Heart right ventricle (tissue), 16 donors: ENCODE measurements around the gene FAM200C. TPM values are rescaled to one million over a fixed set of nuclear protein-coding genes. Genes with fewer than 3 reads are reported as not detected.

Experiments
- ATAC-seq, 8 donors: fragments of 200-7000 bp; cut with Tn5 transposase; one replicate each; pipeline ENCODE4 v1.9.1; 2020; ENCODE audit warnings: mild to moderate bottlenecking in 8 of 8, moderate library complexity in 8 of 8, moderate number of reproducible peaks in 1 of 8
- DNase-seq, 2 donors: peaks; one replicate each; pipeline ENCODE4 v3.0.0-alpha.2; 2020
- H3K27ac ChIP-seq, 10 donors: fragments of 200-600 bp; sonication (generic) in 2 of 10; one replicate each; pipeline versions ENCODE4 v1.5.0 to v1.8.0; 2020 to 2022; ENCODE audit warnings: mild to moderate bottlenecking in 3 of 10
- H3K27me3 ChIP-seq, 7 donors: fragments of 200-600 bp; one replicate each; pipeline ENCODE4 v1.8.0; 2021 to 2022; ENCODE audit warnings: mild to moderate bottlenecking in 2 of 7
- H3K36me3 ChIP-seq, 9 donors: fragments of 200-600 bp; sonication (generic) in 1 of 9; one replicate each; pipeline versions ENCODE4 v1.5.0 to v1.8.0; 2020 to 2022; ENCODE audit warnings: mild to moderate bottlenecking in 2 of 9
- H3K4me1 ChIP-seq, 9 donors: fragments of 200-600 bp; sonication (generic) in 1 of 9; one replicate each; pipeline versions ENCODE4 v1.5.0 to v1.8.0; 2020 to 2022; ENCODE audit warnings: mild to moderate bottlenecking in 4 of 9
- H3K4me3 ChIP-seq, 10 donors: fragments of 200-600 bp; sonication (generic) in 2 of 10; one replicate each; pipeline versions ENCODE4 v1.5.0 to v1.8.0; 2020 to 2022; ENCODE audit warnings: mild to moderate bottlenecking in 7 of 10, moderate library complexity in 2 of 10
- H3K9me3 ChIP-seq, 11 donors: fragments of 200-600 bp in 10 of 11; sonication (generic) in 2 of 11; one replicate each; pipeline versions ENCODE4 v1.5.0 to v1.8.0; 2013 to 2022; ENCODE audit warnings: mild to moderate bottlenecking in 2 of 11, control low read depth in 1 of 11, moderate library complexity in 1 of 11
- CTCF ChIP-seq, 9 donors: fragments of 200-600 bp; sonication (generic) in 2 of 9; IDR thresholded peaks; one replicate each; pipeline versions ENCODE4 v1.5.0 to v1.8.0; 2021 to 2022; ENCODE audit warnings: antibody characterized with exemption in 9 of 9, mild to moderate bottlenecking in 5 of 9, moderate library complexity in 1 of 9
- WGBS, 2 donors: extraction: QIAGEN DNeasy Blood & Tissue Kit; methylation state at CpG; one replicate each; pipeline ENCODE4 v1.1.7; 2013; ENCODE audit warnings: inconsistent platforms in 1 of 2; 5-methylcytosine and 5-hydroxymethylcytosine counted together
- intact Hi-C, 10 donors: fragments of 100-400 bp; cut with DNase I; formaldehyde crosslinking; loops; one replicate each; pipeline versions ENCODE4 v1.11.1 to v1.14.2; 2022
- polyA plus RNA-seq, 2 donors: library from polyadenylated mRNA; stranded (reverse); fragments of 200-250 nt; gene quantifications; one replicate each; pipeline ENCODE4 v1.2.3, GENCODE V29; 2013
- total RNA-seq, 10 donors: library from RNA; stranded (reverse); fragmentation: NEBNext Ultra II Directional in 3 of 10; extraction: Animal tissue kit (Norgen Biotek cat#: 25700) in 3 of 10; gene quantifications; one replicate each; pipeline versions ENCODE4 v1.2.1 to v1.2.4, GENCODE V29; 2021 to 2023
- donor health status: Arrhythmogenic right ventricular cardiomyopathy.
- donor health status: ischemic (EF 13 %, LVEDD 7.1; RV severe dilation, severe dysfunction).
- donor health status: healthy with polysubstance abuse.
- donor health status: DM: no; HTN: yes; CAD: no.
- donor health status: DM: no; HTN: no; CAD: no.
- donor health status: ischemic (EF 25% LVEDD 6.9; RV normal size, moderate dysfunction).
- donor health status: ischemic (EF 25% LVEDD 5.7; RV mildly dilated, moderate dysfunction).
- donor health status: healthy.
- donor health status: DM: yes; HTN: yes; CAD: no.
- donor health status: Ischemic cardiomyopathy.
- donor health status: ischemic (EF 35%, LVEDD 5.7; RV mildly dilated, moderate dysfunction).
- donor health status: nonischemic (EF 11% LVEDD 7.7; RV severe dilation, severe dysfunction).
- donor health status: DM: yes; HTN: yes; CAD: no.
- donor health status: PGD.
- donor health status: ischemic (EF 29% LVEDD 5.4; RV normal size, mild dysfunction).
- donor health status: nonischemic (EF 23%, LVEDD 6.1; RV moderate dilation, normal function).

FAM200C gene
- total and polyA plus RNA-seq, 12 donors = 1.7 to 8.6 (median 3.6) TPM

DNA sequence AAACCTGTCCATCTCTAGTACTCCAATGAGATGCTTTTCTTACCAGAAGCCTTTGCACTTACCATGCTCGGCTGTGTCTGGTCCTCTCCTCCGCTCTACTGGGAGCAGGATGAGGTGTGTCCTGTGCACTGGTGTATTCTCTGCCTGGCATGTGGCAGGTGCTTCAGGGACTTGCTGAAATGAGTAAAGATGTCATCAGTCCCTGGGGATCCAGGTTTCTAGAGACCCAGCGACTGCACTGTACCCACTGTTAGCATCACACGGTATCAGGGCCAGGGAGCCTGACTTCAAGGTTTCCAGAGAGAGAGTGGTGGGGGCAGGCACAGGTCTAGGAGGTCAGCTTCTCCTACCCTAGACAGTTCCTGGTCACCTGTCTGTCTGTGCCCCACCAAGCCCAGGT is 32.3 kb upstream of the FAM200C start:
- Histone ChIP-seq H3K9me3 (no peaks in the 10 kb centered on the region), H3K27ac (no peak overlapping the region), H3K4me3 (no peak overlapping the region), H3K36me3 (peaks cover 0 to 21% (median 0%) of the 10 kb centered on the region in 9 donors), H3K27me3 (peaks cover 0 to 7% (median 0%) of the 10 kb centered on the region in 7 donors), H3K4me1 (no peaks in the 10 kb centered on the region)
- 95 to 96% methylated on average over 4 of the region's 4 CpGs for WGBS, 2 donors
- no peak for ATAC-seq
- intact Hi-C loops = no loop called here
- DNase-seq = no peak
- no peak for TF ChIP-seq CTCF (IDR thresholded peaks at IDR 0.05)

- Histone ChIP-seq H3K4me1 (peaks cover 0 to 15% (median 0%) of the 10 kb centered on the region in 9 donors), H3K27me3 (no peaks in the 10 kb centered on the region), H3K9me3 (no peaks in the 10 kb centered on the region), H3K27ac (no peak overlapping the region), H3K4me3 (no peak overlapping the region), H3K36me3 (peaks cover 0 to 21% (median 0%) of the 10 kb centered on the region in 9 donors)
- no peak for DNase-seq
- WGBS, 2 donors = 94 to 96% methylated on average over 4 of the region's 4 CpGs
- TF ChIP-seq CTCF (IDR thresholded peaks at IDR 0.05) = no peak
- no peak for ATAC-seq
- intact Hi-C loops = no loop called here
Measured at GRCh38 chr5:160427607-160428006, 27.8 kb upstream of the FAM200C start.

GRCh38 chr5:160423099-160423498 is 23.2 kb upstream of the FAM200C start:
- 42 to 47% methylated on average over 2 of the region's 2 CpGs for WGBS, 2 donors
- Histone ChIP-seq H3K4me1 (peaks cover 0 to 44% (median 14%) of the 10 kb centered on the region in 9 donors), H3K27ac (no peak overlapping the region), H3K36me3 (peaks cover 0 to 7% (median 0%) of the 10 kb centered on the region in 9 donors), H3K27me3 (no peaks in the 10 kb centered on the region), H3K4me3 (peak overlapping the region in 1 of 10 donors; percentile 75), H3K9me3 (no peaks in the 10 kb centered on the region)
- no peak for TF ChIP-seq CTCF (IDR thresholded peaks at IDR 0.05)
- intact Hi-C loops = no loop called here
- ATAC-seq = no peak
- DNase-seq = no peak

GRCh38 chr5:160421625-160422258 is 21.9 kb upstream of the FAM200C start, which contains the start of gene PTTG1:
Gene PTTG1, plus strand, starts transcription at chr5:160421855. Its CDS starts 458 bp downstream, at chr5:160422313.
- peak within 1 kb of the TSS in 4 of 10 donors; percentile 6 to 80 (median 36) for H3K27ac ChIP-seq
- no peak for TF ChIP-seq CTCF (IDR thresholded peaks at IDR 0.05)
- H3K27me3 ChIP-seq = no peaks in the 10 kb centered on the region
- ATAC-seq (peak; percentile 83 to 91 (median 88)), DNase-seq (peak; percentile 94 to 95)
- H3K4me3 ChIP-seq = peak within 1 kb of the TSS; percentile 15 to 75 (median 62)
- intact Hi-C loops = no loop called here
- H3K4me1 ChIP-seq = peaks cover 0 to 57% (median 27%) of the 10 kb centered on the region in 9 donors
- H3K36me3 ChIP-seq = no peaks in the 10 kb centered on the region
- no peaks in the 10 kb centered on the region for H3K9me3 ChIP-seq
- WGBS, 2 donors = 1% methylated on average over 39 of the region's 39 CpGs
